MM.1S (cell line): ENCODE results near the gene EHMT2.

Experiments
- DNase-seq: peaks from one replicate; pipeline ENCODE4 v3.0.0-alpha.2; 2015
- H2AFZ ChIP-seq: fragments of 300-600 bp; sonication (generic); 2 replicates; pipeline ENCODE4 v1.6.0; 2016; ENCODE audit warnings: antibody characterized with exemption, low read length
- H3F3A ChIP-seq: fragments of 300-600 bp; sonication (generic); 2 replicates; pipeline ENCODE4 v1.6.1; 2016; ENCODE audit warnings: mild to moderate bottlenecking, antibody characterized with exemption, low read length, moderate library complexity, mixed read lengths; ENCODE audit not compliant: insufficient read depth
- H3K27ac ChIP-seq: fragments of 300-600 bp; sonication (generic); 2 replicates; pipeline ENCODE4 v1.5.1; 2016; ENCODE audit warnings: mild to moderate bottlenecking, low read length
- H3K27me3 ChIP-seq: fragments of 300-600 bp; sonication (generic); replicated peaks from 2 replicates; pipeline ENCODE4 v1.6.0; 2016; ENCODE audit warnings: low read length; ENCODE audit not compliant: insufficient read depth
- H3K36me3 ChIP-seq: fragments of 300-600 bp; sonication (generic); replicated peaks from 2 replicates; pipeline ENCODE4 v1.6.1; 2016; ENCODE audit warnings: mild to moderate bottlenecking, low read length, mixed read lengths; ENCODE audit not compliant: insufficient read depth
- H3K4me1 ChIP-seq: fragments of 300-600 bp; sonication (generic); 2 replicates; pipeline ENCODE4 v1.6.1; 2016; ENCODE audit warnings: low read length, mixed read lengths
- H3K4me2 ChIP-seq: fragments of 300-600 bp; sonication (generic); 2 replicates; pipeline ENCODE4 v1.6.0; 2016; ENCODE audit warnings: low read depth, low read length
- H3K4me3 ChIP-seq: fragments of 300-600 bp; sonication (generic); 2 replicates; pipeline ENCODE4 v1.5.1; 2016; ENCODE audit warnings: low read length, mixed read lengths
- H3K79me2 ChIP-seq: fragments of 300-600 bp; sonication (generic); 2 replicates; pipeline ENCODE4 v1.6.1; 2016; ENCODE audit warnings: mixed run types, low read length, mixed read lengths
- H3K9ac ChIP-seq: fragments of 300-600 bp; sonication (generic); 2 replicates; pipeline ENCODE4 v1.6.1; 2016; ENCODE audit warnings: low read length, mixed read lengths
- H3K9me2 ChIP-seq: fragments of 300-600 bp; sonication (generic); replicated peaks from 2 replicates; pipeline ENCODE4 v1.6.1; 2016; ENCODE audit warnings: mild to moderate bottlenecking, low read length, mixed read lengths; ENCODE audit not compliant: insufficient read depth
- H3K9me3 ChIP-seq: fragments of 300-600 bp; sonication (generic); replicated peaks from 2 replicates; pipeline ENCODE4 v1.6.1; 2016; ENCODE audit warnings: mild to moderate bottlenecking, low read length, mixed read lengths; ENCODE audit not compliant: insufficient read depth
- H4K20me1 ChIP-seq: fragments of 300-600 bp; sonication (generic); 2 replicates; pipeline ENCODE4 v1.6.1; 2016; ENCODE audit warnings: mild to moderate bottlenecking, low read length, moderate library complexity, mixed read lengths; ENCODE audit not compliant: insufficient read depth
- CTCF ChIP-seq: fragments of 300-600 bp; sonication (generic); IDR thresholded peaks from 2 replicates; pipeline ENCODE4 v1.5.1; 2016; ENCODE audit warnings: antibody characterized with exemption, low read length, mixed read lengths
- EZH2 ChIP-seq: fragments of 300-600 bp; sonication (generic); optimal IDR thresholded peaks from 2 replicates; pipeline ENCODE3; 2017; ENCODE audit warnings: low read depth, mild to moderate bottlenecking, antibody characterized with exemption, low read length, mixed read lengths
- EZH2phosphoT487 ChIP-seq: fragments of 300-600 bp; sonication (generic); IDR thresholded peaks from 2 replicates; pipeline ENCODE4 v1.6.1; 2018; ENCODE audit warnings: antibody characterized with exemption, low read length

The EHMT2 gene

GRCh38 chr6:31874836-31875572 is 22.5 kb downstream of the EHMT2 start:
- no peaks in the 10 kb centered on the region for H3K9me3 ChIP-seq
- no peak overlapping the region for H3K4me3 ChIP-seq
- no peaks in the 10 kb centered on the region for H3K9me2 ChIP-seq
- H3K36me3 ChIP-seq = no peaks in the 10 kb centered on the region
- H3K27ac ChIP-seq = no peak overlapping the region
- H3F3A ChIP-seq = no peaks in the 10 kb centered on the region
- no peak overlapping the region for H2AFZ ChIP-seq
- peaks cover 5% of the 10 kb centered on the region for H3K27me3 ChIP-seq
- H3K4me2 ChIP-seq = no peak overlapping the region
- no peak for TF ChIP-seq CTCF
- no peak for TF ChIP-seq EZH2phosphoT487
- no peak for TF ChIP-seq EZH2
- no peak overlapping the region for H3K9ac ChIP-seq
- no peak for DNase-seq
- no peaks in the 10 kb centered on the region for H3K4me1 ChIP-seq
- no peaks in the 10 kb centered on the region for H3K79me2 ChIP-seq
- no peaks in the 10 kb centered on the region for H4K20me1 ChIP-seq

- Histone ChIP-seq H4K20me1 (no peaks in the 10 kb centered on the region), H3K4me3 (no peak overlapping the region), H2AFZ (no peak overlapping the region), H3K4me1 (no peaks in the 10 kb centered on the region), H3K9me3 (no peaks in the 10 kb centered on the region), H3F3A (no peaks in the 10 kb centered on the region), H3K79me2 (no peaks in the 10 kb centered on the region), H3K9ac (no peak overlapping the region), H3K9me2 (no peaks in the 10 kb centered on the region), H3K36me3 (no peaks in the 10 kb centered on the region), H3K4me2 (no peak overlapping the region), H3K27ac (no peak overlapping the region), H3K27me3 (peaks cover 8% of the 10 kb centered on the region)
- no peak for DNase-seq
- TF ChIP-seq EZH2phosphoT487 (no peak), CTCF (no peak), EZH2 (no peak)
These were observed 23.3 kb downstream of the EHMT2 start for GRCh38 chr6:31874084-31874670.

GRCh38 chr6:31871046-31871659 is 26.3 kb downstream of the EHMT2 start:
- H2AFZ ChIP-seq = no peak overlapping the region

More at GRCh38 chr6:31871046-31871659, 26.3 kb downstream of the EHMT2 start:
- H3K9me2 ChIP-seq = no peaks in the 10 kb centered on the region
- no peaks in the 10 kb centered on the region for H3F3A ChIP-seq
- H4K20me1 ChIP-seq = no peaks in the 10 kb centered on the region
- no peak overlapping the region for H3K9ac ChIP-seq
- no peaks in the 10 kb centered on the region for H3K36me3 ChIP-seq
- H3K4me1 ChIP-seq = no peaks in the 10 kb centered on the region
- H3K9me3 ChIP-seq = no peaks in the 10 kb centered on the region
- H3K27me3 ChIP-seq = peaks cover 20% of the 10 kb centered on the region
- no peak overlapping the region for H3K27ac ChIP-seq
- TF ChIP-seq EZH2 = no peak
- no peak for TF ChIP-seq EZH2phosphoT487
- no peak for TF ChIP-seq CTCF
- H3K4me3 ChIP-seq = no peak overlapping the region
- no peaks in the 10 kb centered on the region for H3K79me2 ChIP-seq
- DNase-seq = no peak
- H3K4me2 ChIP-seq = no peak overlapping the region
